ENCODE results near the gene LTB4R.

- no peak for TF ChIP-seq REST (IDR thresholded peaks at IDR 0.05; ENCODE audit: insufficient read depth in 1 of 2, low read depth in 2 of 2, low read length in 2 of 2)
- TF ChIP-seq POLR2AphosphoS5 (IDR thresholded peaks at IDR 0.05; ENCODE audit: low read depth, low read length): no peak
- no peak for TF ChIP-seq TAF1 (IDR thresholded peaks at IDR 0.05; ENCODE audit: borderline replicate concordance, insufficient read depth, low read length)
- no peak for TF ChIP-seq SIN3A (IDR thresholded peaks at IDR 0.05; ENCODE audit: borderline replicate concordance, insufficient read depth, low read length)
These were observed 20.6 kb upstream of the LTB4R start for GRCh38 chr14:24290746-24291145.

All from PFSK-1 (cell line).